SK-N-DZ (cell line): Measurements from ENCODE around the gene RAB27B.

Experiments
- DNase-seq: peaks from one replicate; pipeline ENCODE4 v3.0.0-alpha.2; 2015; ENCODE audit warnings: low spot score

Gene RAB27B

DNA sequence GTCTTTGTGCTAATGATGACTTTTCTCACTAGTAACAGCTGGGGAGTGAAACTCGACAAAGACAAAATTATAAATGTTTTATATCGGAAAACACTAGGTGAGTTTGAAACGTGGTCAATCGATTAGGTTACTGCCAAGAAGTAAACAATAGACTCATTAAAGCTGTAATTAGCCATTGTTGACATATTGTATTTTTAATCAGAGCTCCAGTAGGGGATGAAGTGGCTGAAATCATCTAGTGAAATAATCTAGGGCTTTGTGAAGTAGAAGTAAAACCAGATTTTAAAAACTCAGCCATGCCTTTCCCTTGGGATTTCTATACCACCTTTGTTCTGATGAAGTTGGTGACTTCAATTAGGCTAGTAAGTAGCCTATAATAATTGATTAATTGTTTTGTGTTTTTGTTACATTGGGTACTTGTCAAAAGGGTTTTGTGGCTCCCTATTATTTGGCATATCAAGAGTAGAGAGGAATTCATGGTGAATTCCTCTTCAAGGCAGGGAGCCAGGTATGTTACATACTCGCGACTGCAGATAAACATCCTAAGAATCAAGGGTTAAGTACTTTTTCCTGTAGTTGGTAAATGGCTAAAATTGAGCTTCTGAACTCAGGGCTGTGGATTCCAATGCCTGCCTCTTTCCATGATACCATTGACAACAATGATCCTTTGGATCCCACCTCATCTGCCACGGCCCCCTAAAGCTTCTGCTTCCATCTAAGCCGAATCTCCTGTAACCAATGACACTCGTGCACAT is 31.6 kb downstream of the RAB27B start:
- no peak for DNase-seq

DNA sequence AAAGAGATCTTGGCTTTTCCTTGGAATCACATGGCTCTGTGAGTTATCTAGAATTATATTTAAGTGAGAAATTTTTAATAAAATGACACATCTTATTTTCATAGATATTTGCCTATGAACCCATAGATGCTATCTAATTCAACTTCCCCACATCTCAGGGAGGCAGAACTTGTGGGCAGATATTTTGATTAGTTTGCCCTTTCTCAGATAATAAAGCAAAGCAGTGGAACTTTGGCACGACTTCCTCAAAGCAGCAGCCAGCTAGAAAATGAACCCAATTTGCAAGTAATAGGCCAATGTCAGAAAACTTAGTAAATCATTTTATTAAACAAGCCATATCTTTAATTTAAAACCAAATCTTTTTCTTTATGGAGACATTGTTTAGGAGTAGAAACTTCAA is 32.7 kb downstream of the RAB27B start:
- DNase-seq: no peak

DNA sequence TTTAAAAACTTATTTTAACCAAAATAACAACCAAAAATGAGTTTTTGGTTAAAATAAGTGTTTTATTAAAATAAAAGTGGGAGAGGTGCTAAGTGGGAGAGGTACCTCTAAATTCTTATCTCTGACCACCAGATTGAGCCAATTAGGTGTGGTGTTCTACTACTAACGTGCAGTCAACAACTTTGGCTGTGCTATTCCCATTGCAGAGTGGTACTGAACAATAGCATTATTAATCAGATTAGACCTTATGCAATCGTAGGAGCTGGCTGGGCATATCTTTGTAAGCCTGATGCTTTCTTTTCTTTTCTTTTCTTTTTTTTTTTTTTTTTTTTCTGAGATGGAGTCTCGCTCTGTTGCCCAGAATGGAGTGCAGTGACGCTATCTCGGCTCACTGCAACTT is 38.9 kb downstream of the RAB27B start:
- no peak for DNase-seq

DNA sequence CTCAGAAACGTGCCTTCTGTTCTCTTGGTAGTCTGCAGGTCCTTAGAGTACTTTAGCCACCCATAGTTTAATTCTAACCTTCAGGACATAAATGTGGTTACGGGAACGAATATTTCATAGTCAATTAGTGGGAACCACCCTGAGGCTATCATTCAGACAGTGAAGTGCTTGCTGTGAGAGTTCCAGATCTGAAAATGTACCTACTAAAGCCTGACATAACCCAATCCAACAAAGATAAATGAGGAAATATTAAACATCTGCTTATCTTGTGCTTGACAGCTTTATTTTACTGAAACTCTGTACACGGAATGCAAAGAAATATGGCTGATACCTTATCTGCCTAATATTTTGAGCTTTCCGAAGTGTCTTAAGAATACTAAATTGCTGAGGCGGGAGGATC is 43.0 kb downstream of the RAB27B start:
- DNase-seq: no peak

DNA sequence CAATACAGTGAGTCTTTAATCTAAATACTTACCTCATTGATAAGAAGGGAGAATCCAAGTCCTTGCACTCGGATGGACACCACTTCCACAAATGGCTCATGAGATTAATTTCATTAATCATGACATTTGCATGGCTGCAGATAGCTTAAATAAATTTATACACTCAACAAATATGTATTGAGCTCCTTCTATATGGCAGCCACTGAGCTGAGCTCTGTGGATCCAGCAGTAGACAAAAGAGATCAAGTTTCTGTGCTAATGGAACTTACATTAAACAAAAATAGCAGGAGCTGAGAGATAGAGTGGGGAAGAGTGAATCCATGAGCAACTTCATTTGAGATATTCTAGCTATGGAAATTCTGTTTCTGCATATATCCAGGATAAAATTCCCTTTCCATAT is 44.4 kb downstream of the RAB27B start:
- no peak for DNase-seq

DNA sequence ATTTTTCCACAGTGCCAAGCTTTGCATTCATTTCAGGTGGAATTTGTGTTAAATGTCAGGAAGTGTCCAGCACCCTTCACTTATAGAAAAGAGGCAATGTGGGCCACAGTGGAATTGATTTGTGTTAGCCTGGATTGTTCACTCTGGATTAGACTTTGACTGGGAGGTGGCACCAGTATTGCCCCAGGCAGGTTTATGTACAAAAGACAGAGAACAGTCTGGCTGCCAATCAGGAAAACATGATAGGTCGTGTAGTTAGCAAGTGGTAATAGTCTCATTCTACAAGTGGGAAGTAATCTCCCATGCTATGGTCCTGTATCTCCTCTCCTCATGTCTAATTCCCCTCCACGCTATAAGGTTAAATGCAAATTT is 45.6 kb downstream of the RAB27B start:
- no peak for DNase-seq

DNA sequence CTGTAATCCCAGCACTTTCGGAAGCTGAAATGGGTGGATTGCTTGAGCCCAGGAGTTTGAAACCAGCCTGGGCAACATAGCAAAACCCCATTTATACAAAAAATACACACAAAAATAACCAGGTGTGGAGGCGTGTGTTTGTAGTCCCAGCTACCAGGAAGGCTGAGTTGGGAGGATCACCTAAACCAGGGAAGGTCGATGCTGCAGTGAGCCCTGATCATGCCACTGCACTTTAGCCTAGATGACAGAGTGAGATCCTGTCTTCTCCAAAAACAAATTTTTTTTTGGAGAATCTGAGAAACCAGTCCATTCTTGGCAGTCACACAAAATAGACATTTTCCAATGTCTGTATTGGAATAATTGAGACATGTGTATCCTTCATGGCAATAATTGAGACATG is 46.8 kb downstream of the RAB27B start:
- no peak for DNase-seq

DNA sequence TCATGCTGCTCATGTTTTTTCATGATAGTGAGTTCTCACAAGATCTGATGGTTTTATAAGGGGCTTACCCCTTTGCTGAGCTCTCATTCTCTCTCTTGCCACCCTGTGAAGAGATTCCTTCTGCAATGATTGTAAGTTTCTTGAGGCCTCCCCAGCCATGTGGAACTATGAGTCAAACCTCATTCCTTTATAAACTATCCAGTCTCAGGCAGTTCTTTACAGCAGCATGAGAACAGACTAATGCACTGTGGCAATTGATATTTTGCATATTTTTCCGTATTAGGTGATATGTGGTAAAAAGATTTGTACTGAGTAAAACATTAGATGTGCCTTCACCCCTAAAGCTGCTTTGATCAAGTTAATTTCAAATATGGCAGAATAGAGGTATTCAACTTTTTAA is 48.8 kb downstream of the RAB27B start:
- no peak for DNase-seq

DNA sequence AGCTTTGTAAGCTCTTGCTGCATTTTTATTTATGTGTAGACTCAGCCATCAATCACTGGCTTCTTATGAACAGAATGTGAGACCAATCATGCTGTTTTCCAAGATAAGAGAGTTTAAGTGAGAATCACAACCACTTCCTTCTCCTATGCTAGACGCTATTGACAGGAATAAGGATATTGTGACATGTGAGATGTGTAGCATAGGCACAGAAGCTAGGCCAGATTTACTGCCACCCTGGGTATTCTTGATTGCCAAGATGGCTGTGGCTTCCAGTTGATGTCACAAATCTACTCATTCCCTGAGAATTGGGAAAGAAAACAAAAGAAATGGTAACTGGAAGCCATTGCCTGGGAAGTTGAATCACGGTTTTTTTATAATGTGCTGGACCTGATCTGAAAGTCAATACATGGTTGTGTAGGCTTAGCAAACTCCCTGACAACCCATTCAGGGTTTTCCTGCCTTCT is 49.9 kb downstream of the RAB27B start:
- DNase-seq: no peak

DNA sequence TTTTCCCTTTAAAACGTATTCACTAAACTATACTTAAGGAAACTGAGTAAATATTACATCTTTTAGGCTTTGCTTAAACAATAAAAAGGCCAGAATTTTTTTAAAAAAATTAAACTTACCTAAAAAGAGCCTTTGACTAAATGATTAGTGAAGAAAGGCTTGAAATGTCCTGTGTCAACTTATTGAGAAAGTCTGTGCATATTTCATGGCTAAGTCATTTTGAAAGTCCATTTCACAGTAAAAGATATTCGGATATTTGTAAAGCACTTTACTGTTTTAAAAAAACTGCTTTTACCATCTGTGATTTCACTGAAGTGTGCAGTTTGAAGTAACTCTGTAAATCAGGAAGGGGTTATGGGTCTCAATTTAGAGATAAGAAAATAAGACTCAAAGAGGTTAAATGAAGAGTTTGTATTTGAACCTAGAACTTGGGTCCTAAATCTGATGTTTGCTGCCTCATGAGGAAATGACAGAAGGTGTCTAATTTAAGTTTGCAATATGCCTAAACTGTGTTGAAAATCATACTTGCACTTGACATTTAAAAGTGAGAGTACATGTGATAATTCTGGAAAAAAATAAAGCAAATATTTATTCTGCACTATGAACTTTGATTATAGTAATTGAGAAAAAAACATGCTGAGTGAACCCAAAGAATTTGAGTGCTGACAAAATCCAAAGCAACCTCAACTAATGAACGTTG is 50.5 kb downstream of the RAB27B start:
- no peak for DNase-seq

DNA sequence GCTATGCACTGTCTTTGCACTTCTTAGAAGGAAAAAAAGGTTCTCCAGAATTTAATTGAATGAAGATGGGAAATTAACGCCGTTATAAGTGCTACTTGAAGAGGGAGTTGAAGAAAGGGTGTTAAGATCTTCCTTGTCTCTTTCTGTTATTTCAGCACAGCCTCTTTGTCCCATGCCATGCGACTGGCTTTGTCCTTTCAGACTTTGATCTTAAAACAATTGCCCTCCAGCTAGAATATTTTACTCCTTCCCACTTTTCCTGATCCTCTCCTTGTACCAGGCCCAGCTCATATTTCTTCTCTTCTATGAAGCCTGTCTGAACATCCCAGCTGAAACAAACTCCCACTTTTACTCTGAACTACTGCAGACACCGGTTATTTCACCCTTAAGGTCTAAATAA is 51.4 kb downstream of the RAB27B start:
- no peak for DNase-seq

DNA sequence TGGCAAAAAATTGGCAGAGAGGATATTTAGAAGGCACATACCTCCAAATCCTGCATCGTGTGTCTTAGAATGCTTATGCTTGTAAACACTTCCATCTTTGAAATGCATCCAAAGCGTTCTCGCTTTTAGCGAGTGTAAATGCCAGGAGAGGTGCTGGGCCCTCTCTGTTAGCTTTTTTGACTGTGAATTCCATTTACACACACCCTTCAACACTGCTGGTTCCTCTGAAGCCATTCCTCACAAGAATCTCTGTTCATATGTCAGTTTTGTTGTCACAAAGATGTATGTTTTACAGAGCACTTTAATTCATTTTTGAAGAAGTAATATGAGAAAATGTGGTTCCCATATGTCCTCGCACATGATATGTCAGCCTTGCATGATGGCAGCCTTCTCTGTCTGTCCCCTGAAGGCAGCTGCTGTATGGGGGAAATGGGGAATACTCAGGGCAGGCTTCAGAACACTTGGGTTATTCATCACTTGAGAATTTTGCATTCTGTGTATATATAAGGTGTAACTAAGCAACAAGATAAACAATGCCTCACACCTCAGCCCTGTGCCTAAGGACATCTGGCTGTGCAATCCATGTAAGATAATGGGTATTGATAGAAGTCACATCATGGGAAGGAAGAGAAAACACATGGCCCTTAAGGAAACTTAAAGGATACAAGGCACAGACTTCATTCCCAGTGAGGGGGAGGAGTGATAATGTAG is 52.3 kb downstream of the RAB27B start:
- DNase-seq: peak; percentile 57

DNA sequence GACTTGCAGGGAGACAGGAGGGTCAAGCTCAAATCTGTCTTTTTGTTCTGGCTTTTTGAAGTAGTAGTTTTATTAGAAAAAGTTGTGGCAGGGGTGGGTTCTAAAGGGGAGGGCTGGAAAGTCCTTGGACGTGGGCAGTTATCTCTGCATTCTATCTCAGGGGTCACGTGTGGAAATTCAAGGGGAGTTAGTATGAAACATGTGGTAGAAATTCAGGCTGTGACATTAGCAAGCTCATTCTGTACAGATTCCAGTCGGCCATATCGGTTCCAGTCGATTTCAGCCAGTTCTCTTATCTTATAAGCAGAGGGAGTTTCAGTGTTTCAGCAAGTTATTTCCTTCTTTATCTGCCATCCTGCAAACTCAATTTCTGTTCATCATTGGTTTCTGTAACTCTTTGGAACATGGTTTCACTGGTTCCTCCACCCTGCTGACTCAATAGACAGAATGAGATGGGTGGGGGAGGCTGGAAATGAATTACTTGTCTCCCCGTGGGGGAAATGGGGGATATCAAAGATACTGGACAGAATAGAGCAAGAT is 53.0 kb downstream of the RAB27B start:
- peak; percentile 12 for DNase-seq

DNA sequence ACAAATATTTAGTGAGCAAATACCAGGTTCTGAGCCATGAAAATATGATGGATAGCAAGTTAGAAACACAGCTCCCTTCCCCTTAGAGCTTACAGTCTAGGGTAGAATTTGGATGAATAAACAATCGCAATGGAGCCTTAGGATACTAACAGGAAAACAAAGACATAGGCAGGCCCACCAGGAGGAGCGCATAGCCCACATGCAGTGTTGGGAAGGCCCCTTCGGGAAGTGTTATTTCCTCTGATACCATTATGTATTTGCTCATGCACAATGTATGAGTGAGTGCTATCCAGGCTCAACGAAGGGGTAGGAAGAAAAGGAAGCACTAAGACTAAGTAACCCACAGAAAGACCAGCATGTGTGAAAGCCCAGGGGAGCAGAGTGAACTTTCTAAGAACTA is 54.0 kb downstream of the RAB27B start:
- no peak for DNase-seq

DNA sequence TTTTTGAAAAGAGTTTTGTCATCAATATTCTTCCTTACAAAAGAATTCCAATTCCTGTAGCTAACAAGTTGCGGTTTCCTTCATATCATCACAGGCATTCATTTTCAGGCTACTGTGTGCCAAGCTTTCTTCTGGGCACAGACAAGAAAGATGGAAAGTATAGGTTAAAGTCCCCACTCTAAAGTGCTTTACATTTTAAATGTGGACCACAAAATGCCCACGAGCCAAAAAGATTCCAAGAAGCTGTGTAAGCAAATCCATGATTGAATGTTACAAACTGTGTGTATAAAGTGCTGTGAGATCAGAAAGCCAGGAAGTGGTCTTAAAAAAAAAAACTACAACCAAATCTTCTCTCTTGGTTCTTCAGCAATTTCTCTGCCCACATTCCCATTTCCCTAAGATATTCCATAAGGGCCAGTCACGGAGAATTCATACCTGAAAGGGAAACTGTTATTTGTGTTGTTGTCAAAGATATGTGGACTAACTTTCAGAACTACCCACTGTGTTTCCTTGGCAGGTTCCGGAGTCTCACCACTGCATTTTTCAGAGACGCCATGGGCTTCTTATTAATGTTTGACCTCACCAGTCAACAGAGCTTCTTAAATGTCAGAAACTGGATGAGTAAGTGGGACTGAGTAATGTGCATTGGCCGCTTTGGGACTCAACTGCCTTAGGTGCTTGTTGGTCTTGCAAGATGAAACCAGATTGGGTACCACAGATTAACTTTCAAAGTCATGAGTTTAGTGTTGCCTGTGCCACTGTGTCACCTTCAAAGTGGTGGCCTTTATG is 55.7 kb downstream of the RAB27B start:
- no peak for DNase-seq

DNA sequence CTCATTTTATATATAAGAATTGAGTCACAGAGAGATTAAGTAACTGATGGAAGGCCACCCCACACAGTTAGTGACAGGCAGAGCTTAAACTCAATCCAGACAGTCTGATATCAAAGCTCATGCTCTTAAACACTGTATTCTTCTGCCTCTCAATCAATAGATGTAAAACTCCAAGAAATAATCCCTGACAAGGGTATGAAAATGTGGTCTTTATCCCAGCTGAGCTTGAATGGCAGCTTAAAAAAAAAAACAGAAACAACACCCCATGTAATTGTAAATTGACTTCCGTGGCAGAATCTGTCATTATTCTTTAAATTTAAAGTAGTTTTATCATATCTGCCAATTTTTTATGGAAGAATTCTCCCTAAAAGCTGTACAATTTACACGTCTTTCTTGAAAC is 60.1 kb downstream of the RAB27B start:
- DNase-seq: no peak

DNA sequence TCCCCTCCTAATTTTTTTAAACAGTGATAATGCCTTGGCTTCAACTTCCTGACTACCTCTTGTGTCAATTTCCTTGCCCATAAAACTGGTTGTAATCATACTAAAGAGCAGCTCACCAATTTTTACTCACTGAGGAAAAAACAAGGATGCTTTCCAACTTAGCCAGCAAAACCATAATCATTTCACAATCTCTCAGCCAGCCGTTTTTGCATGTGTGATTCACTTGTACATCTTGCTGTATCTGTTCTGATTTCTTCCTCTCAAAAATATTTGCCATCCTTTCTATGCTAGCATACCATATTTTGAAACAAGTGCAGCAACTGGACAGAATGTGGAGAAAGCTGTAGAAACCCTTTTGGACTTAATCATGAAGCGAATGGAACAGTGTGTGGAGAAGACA is 60.7 kb downstream of the RAB27B start:
- no peak for DNase-seq

DNA sequence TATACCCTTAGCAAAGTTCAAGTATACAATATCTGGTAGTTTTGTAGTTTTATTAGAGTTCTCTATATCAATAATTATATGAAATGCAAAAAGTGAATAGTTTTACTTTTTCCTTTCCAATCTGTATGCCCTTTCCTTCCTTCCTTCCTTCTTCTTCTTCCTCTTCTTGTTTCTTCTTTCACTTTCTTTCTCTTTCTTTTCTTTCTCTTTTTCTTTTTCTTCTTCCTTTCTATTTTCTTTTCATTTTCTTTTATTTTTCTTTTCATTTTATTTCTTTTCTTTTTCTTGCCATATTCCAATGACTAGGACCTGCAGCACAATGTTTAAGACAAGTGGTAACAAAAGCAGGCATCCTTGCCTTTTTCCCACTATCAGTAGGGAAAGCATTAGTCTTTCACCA is 71.2 kb downstream of the RAB27B start:
- DNase-seq: no peak

DNA sequence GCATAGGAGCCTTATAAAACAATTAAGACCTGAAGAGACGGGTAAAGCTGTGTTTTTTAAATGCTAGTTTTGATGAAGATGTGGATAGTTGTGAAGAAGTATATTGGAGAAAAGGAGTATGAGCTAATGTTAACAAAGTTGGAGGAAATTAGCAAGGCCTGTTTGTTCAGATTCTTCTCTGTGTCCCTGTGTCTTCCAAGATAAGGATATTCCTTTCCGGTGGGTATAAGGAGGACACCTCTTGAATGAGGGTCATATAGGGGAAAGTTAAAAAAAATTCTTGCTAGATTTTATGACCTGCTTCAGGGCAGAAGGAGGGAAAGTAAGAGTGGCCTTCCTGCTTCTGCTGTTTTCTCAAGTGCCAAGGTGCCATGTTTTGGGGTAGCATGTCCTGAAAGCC is 72.0 kb downstream of the RAB27B start:
- no peak for DNase-seq

DNA sequence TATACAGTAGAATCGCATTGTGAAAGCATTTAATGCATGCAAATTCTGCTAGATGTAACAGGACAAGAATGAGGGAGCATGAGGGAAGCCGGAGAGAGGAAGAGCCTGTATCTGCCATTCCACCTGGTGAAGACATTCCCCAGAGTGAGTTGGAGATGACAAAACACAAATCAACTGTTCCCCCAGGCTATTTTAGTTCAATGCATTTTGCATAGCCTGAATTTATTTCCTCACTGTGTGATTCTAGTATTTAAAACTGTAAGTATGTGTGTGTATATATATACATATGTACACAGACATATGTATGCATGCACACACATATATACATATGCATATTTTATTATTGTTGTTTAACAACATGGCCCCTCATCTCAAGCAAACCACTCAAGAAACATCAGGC is 76.3 kb downstream of the RAB27B start:
- DNase-seq: no peak

DNA sequence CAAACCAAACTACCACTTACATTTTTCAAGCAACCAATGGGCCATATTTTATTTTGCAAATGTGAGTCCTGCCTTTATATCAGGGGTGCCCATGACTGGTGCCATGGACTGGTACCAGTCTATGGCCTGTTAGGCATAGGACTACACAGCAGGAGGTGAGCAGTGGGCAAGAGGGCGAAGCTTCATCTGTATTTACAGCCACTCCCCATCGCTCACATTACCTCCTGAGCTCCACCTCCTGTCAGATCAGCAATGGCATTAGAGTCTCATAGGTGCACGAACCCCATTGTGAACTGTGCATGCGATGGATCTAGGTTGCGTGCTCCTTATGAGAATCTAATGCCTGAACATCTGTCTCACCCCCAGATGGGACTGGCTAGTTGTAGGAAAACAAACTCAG is 77.4 kb downstream of the RAB27B start:
- DNase-seq: no peak
